K562 (cell line): Measurements from ENCODE around the gene ATCAY. TPM values are rescaled to one million over a fixed set of nuclear protein-coding genes. Genes with fewer than 3 reads are reported as not detected.

Experiments used
- ELF1 ChIP-seq: fragments of 200-800 bp; sonication (Bioruptor generic); IDR thresholded peaks from 2 replicates; pipeline ENCODE4 v1.6.1; 2016; ENCODE audit warnings: missing genetic modification characterization, missing compliant biosample characterization
- ESRRA ChIP-seq: fragments of 450-650 bp; IDR thresholded peaks from 2 replicates; pipeline ENCODE4 v1.6.1; 2014; ENCODE audit warnings: low read depth, mild to moderate bottlenecking, moderate library complexity, borderline replicate concordance
- IFI16 ChIP-seq: fragments of 250-450 bp; sonication (Bioruptor Pico); IDR thresholded peaks from 2 replicates; pipeline ENCODE4 v2.1.2; 2022; ENCODE audit warnings: mild to moderate bottlenecking, inconsistent platforms
- NCOA1 ChIP-seq: fragments of 450-650 bp; IDR thresholded peaks from 2 replicates; pipeline ENCODE4 v1.6.1; 2016; ENCODE audit warnings: low read depth
- NELFE ChIP-seq: IDR thresholded peaks from 2 replicates; pipeline ENCODE4 v1.6.1; 2011; ENCODE audit warnings: mild to moderate bottlenecking; ENCODE audit not compliant: insufficient read depth, insufficient read length
- PBX2 ChIP-seq, 2 experiments: IDR thresholded peaks in 1 of 2; conservative IDR thresholded peaks in 1 of 2; 2 replicates each; pipeline ENCODE4 v1.6.1; 2016; ENCODE audit warnings: low read depth in 2 of 2, mild to moderate bottlenecking in 1 of 2, missing compliant biosample characterization in 1 of 2, missing genetic modification characterization in 1 of 2, moderate library complexity in 1 of 2
- POU5F1 ChIP-seq: fragments of 150-350 bp; IDR thresholded peaks from 2 replicates; pipeline ENCODE4 v1.6.1; 2014; ENCODE audit warnings: borderline replicate concordance, low read length, low read depth, mild to moderate bottlenecking; ENCODE audit not compliant: partially characterized antibody
- PPARD ChIP-seq: fragments of 250-450 bp; sonication (Bioruptor Pico); IDR thresholded peaks from 2 replicates; pipeline ENCODE4 v1.8.0; 2022; ENCODE audit warnings: inconsistent platforms, mild to moderate bottlenecking, moderate library complexity
- RNF2 ChIP-seq: sonication (generic); IDR thresholded peaks from 2 replicates; pipeline ENCODE4 v1.6.1; 2016
- TCF7 ChIP-seq: sonication (generic); IDR thresholded peaks from 2 replicates; pipeline ENCODE4 v1.6.1; 2016; ENCODE audit warnings: antibody characterized with exemption, borderline replicate concordance
- TGIF2 ChIP-seq: sonication (generic); formaldehyde crosslinking; IDR thresholded peaks from 2 replicates; pipeline ENCODE4 v1.8.1; 2022; ENCODE audit warnings: mild to moderate bottlenecking, missing genetic modification reagents, moderate library complexity
- USF1 ChIP-seq: sonication (generic); formaldehyde crosslinking; IDR thresholded peaks from 2 replicates; pipeline ENCODE4 v1.9.0; 2022; ENCODE audit warnings: mild to moderate bottlenecking, missing genetic modification reagents
- ZBTB1 ChIP-seq: sonication (generic); formaldehyde crosslinking; IDR thresholded peaks from 2 replicates; pipeline ENCODE4 v1.8.1; 2023; ENCODE audit warnings: missing genetic modification reagents, low read depth, mild to moderate bottlenecking, borderline replicate concordance
- ZNF140 ChIP-seq: fragments of 250-450 bp; sonication (Bioruptor Pico); IDR thresholded peaks from 2 replicates; pipeline ENCODE4 v1.8.0; 2021; ENCODE audit warnings: moderate library complexity, mild to moderate bottlenecking, inconsistent platforms
- ZNF318 ChIP-seq, 2 experiments: fragments of 450-650 bp; IDR thresholded peaks; 2 replicates each; pipeline ENCODE4 v1.6.1; 2016; ENCODE audit warnings: mild to moderate bottlenecking in 2 of 2, borderline replicate concordance in 1 of 2, low read depth in 1 of 2, moderate library complexity in 1 of 2
- ZNF780A ChIP-seq: fragments of 250-450 bp; sonication (Bioruptor Pico); IDR thresholded peaks from 2 replicates; pipeline ENCODE4 v1.5.0; 2021; ENCODE audit warnings: mild to moderate bottlenecking
- polyA plus RNA-seq, 8 experiments: library from polyadenylated mRNA; depleted of rRNA in 4 of 8; stranded (reverse) in 5 of 8; unstranded in 3 of 8; fragments of >200 nt; fragmentation: Nextera tagmentation in 2 of 8; fragmentation: Illumina TruSeq in 1 of 8; extraction: Ambion mirVana in 2 of 8; extraction: Trizol in 1 of 8; gene quantifications; 2 replicates each; pipeline versions ENCODE4 v1.2.1 to v1.2.3, GENCODE V29; 2011 to 2014; ENCODE audit warnings: inconsistent platforms in 1 of 8, missing spikeins in 1 of 8
- total RNA-seq, 7 experiments: library from RNA; depleted of rRNA in 6 of 7; stranded (reverse); fragments of >200 nt in 6 of 7; fragmentation: Illumina TruSeq in 2 of 7; extraction: Trizol in 2 of 7; gene quantifications; 2 replicates each; pipeline versions ENCODE4 v1.2.1 to v1.2.3, GENCODE V29; 2011 to 2021; ENCODE audit warnings: low replicate concordance in 1 of 7

ATCAY gene
- total and polyA plus RNA-seq, 9 of the 15 experiments (the other 6 are each of a cell fraction or from before 2014, with no cell fraction given), result not detected

GRCh38 chr19:3970808-3971598 lies 90.5 kb downstream of the ATCAY start, which contains the start of gene DAPK3 (continued):
- no peak for TF ChIP-seq ZNF318 (IDR thresholded peaks at IDR 0.05; ENCODE audit: borderline replicate concordance in 1 of 2, low read depth in 1 of 2)
- TF ChIP-seq PBX2 (CRISPR knock-in tag; IDR thresholded peaks at IDR 0.05; ENCODE audit: low read depth), result peak; percentile 90
- TF ChIP-seq PBX2 (tag; conservative IDR thresholded peaks at IDR 0.05; ENCODE audit: low read depth), result peak; percentile 97
- TF ChIP-seq ZNF780A (CRISPR knock-in tag), result no peak
- TF ChIP-seq ELF1 (tag), result peak; percentile 89
- no peak for TF ChIP-seq TGIF2
- no peak for TF ChIP-seq ZBTB1
- no peak; the same call in 1 of the 2 replicates for TF ChIP-seq USF1 (CRISPR knock-in tag)
- no peak for TF ChIP-seq RNF2
- TF ChIP-seq IFI16 (CRISPR knock-in tag), result no peak
- peak; percentile 53; the same call in 1 of the 2 replicates for TF ChIP-seq ESRRA
- TF ChIP-seq POU5F1, result no peak
- TF ChIP-seq NELFE, result no peak
- no peak for TF ChIP-seq PPARD (CRISPR knock-in tag)
- TF ChIP-seq ZNF140 (CRISPR knock-in tag), result no peak
- TF ChIP-seq TCF7, result no peak; the same call in 1 of the 2 replicates
- TF ChIP-seq NCOA1, result no peak
